ENCODE results near the gene RPL38. TPM values are rescaled to one million over a fixed set of nuclear protein-coding genes. Genes with fewer than 3 reads are reported as not detected.

RPL38 gene
- total RNA-seq, 3 donors from 2014 or later: 617 to 705 (median 692) TPM

- no peak for ATAC-seq
- intact Hi-C loops (cut with DNase I, micrococcal nuclease): no loop called here
- no peak overlapping the region for H3K4me3 ChIP-seq
- H3K4me1 ChIP-seq (ENCODE audit: low read depth): no peaks in the 10 kb centered on the region
- no peaks in the 10 kb centered on the region for H3K9me3 ChIP-seq
- no peak for DNase-seq
- H3K36me3 ChIP-seq (ENCODE audit: low read depth): no peaks in the 10 kb centered on the region
- no peak for TF ChIP-seq CTCF (IDR thresholded peaks at IDR 0.05)
These were observed 39.7 kb downstream of the RPL38 start for GRCh38 chr17:74243013-74243755.

DNA sequence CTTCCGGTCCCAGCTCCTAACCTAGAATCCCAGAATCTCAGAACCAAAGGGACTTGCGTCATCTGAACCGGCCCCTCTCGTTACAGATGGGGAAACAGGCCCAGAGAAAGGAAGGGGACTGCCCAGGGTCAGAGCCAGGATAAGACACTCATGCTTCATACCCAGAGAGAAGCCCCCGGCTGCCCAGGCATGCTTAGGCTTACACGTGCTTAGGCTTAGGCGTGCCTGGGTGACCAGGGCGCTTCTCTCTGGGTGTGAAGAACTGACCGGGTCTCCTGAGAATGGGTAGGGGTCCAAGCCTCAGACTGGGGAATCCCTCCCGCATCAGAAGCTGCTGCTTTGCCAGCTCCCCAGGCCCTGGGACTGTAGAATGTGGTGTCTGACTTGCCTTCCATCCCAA lies 40.6 kb downstream of the RPL38 start:
- ATAC-seq: no peak
- TF ChIP-seq CTCF (IDR thresholded peaks at IDR 0.05): no peak

DNA sequence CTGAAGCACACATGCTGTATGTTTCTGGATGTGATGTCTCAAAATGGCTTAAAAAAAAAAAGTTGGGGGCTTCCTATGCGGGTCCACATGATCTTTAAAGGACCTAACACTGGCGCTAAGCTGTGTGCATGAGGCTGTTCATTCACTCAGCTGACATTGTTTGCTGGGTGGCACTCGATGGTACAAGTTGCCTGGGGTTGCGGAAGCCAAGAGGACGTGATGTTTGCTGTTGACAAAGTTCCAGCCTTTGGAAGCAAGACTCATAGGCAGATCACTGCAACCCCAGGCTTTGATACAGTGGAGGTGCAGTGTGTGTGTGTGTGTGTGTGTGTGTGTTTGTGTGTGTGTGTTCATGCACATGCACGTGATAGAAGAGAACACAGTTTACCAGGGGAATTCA lies 41.1 kb downstream of the RPL38 start:
- DNase-seq (no peak), ATAC-seq (no peak)
- Histone ChIP-seq H3K36me3 (ENCODE audit: low read depth) (no peaks in the 10 kb centered on the region), H3K4me1 (ENCODE audit: low read depth) (no peaks in the 10 kb centered on the region), H3K9me3 (no peaks in the 10 kb centered on the region), H3K4me3 (no peak overlapping the region)
- intact Hi-C loops (cut with DNase I, micrococcal nuclease): no loop called here
- TF ChIP-seq CTCF (IDR thresholded peaks at IDR 0.05): no peak

More for the DNA sequence above, 40.6 kb downstream of the RPL38 start:
- H3K4me3 ChIP-seq: no peak overlapping the region
- H3K36me3 ChIP-seq (ENCODE audit: low read depth): no peaks in the 10 kb centered on the region
- intact Hi-C loops (cut with DNase I, micrococcal nuclease): no loop called here
- no peak for DNase-seq
- H3K9me3 ChIP-seq: no peaks in the 10 kb centered on the region
- H3K4me1 ChIP-seq (ENCODE audit: low read depth): no peaks in the 10 kb centered on the region

DNA sequence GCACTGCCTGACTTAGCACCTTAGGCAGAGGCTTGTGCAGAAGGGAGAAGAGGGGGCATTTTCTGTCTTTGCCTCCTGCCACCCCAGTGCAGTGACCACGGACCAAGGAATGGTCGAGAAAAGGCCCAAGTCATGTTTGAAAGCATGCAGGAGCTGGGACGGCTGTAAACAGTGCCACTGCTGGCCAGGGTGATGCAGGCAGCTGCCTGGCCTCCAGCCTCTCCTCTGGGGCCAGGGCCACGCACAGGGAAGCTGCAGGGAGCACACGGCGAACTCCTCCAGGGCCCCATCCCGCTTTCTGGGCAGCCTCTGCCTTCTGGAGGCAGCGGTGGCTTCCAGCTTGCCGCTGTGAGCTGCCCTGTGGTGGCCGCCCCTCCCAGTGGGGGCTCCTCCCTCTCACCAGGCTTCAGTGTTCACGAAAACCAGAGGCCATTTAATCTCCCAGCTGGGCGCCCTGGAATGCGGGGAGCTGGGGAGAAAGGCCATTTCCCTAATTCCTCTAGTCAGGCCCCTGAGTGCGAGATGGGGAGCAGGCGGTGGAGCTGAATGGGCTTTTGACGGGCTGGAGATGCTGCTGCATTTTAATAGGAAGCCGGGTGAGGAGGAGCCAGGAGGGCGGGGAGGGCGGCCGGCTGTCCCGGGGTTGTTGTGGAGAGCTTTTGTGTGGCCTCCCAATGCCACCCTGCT lies 41.8 kb downstream of the RPL38 start:
- intact Hi-C loops (cut with DNase I, micrococcal nuclease): no loop called here
- no peaks in the 10 kb centered on the region for H3K36me3 ChIP-seq (ENCODE audit: low read depth)
- H3K4me1 ChIP-seq (ENCODE audit: low read depth): no peaks in the 10 kb centered on the region
- H3K9me3 ChIP-seq: no peaks in the 10 kb centered on the region
- no peak for TF ChIP-seq CTCF (IDR thresholded peaks at IDR 0.05)
- DNase-seq (no peak), ATAC-seq (peak; percentile 8)
- no peak overlapping the region for H3K4me3 ChIP-seq

GRCh38 chr17:74245871-74246270 lies 42.4 kb downstream of the RPL38 start:
- no peaks in the 10 kb centered on the region for H3K36me3 ChIP-seq (ENCODE audit: low read depth)

More at GRCh38 chr17:74245871-74246270, 42.4 kb downstream of the RPL38 start:
- ATAC-seq (no peak), DNase-seq (no peak)
- intact Hi-C loops (cut with DNase I, micrococcal nuclease): no loop called here
- Histone ChIP-seq H3K4me1 (ENCODE audit: low read depth) (no peaks in the 10 kb centered on the region), H3K4me3 (no peak overlapping the region), H3K9me3 (no peaks in the 10 kb centered on the region)
- TF ChIP-seq CTCF (IDR thresholded peaks at IDR 0.05): no peak
